ENCODE data around the gene MAP7D1.

DNA sequence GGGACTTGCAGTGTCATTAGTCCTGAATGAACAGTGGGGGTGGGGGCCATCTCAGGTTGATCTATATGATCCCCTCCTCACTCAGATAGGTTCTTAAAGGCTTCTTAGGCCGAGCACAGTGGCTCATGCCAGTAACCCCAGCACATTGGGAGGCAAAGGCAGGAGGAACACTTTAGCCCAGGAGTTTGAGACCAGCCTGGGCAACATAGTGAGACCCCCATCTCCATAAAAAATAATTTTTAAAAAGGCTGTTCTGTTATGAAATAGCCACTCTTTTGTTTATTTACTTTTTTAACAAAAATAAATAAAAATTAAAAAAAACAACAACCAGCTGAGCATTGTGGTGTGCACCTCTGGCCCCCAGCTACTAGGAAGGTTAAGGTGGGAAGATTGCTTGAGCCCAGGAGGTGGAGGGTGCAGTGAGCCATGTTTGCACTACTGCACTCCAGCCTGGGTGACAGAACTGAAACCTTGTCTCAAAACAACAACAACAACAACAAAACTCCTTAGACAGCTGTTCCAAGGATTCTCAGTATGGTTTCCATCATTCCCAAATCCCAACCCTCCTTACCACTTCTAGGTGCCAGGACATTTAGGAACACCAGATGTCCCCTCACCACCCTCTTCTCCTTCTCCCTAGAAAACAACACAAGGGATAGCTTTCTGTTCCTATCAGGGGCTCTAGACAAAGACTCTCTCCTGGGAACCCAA lies 4.7 kb upstream of the MAP7D1 start:
- TF ChIP-seq CTCF (conservative IDR thresholded peaks at IDR 0.05; ENCODE audit: low read depth, low read length) (no peak), EZH2 (IDR thresholded peaks at IDR 0.05; ENCODE audit: borderline replicate concordance, low read depth, low read length, poor library complexity, severe bottlenecking) (no peak)

Data from A673 (cell line).